H9 (cell line): ENCODE results near the gene CRYBA2. TPM values are rescaled to one million over a fixed set of nuclear protein-coding genes. Genes with fewer than 3 reads are reported as not detected.

Experiments
- DNase-seq: peaks from one replicate; pipeline ENCODE4 v3.0.0-alpha.2; 2017
- H2AFZ ChIP-seq: one replicate; pipeline ENCODE4 v1.6.1; 2013; ENCODE audit warnings: mild to moderate bottlenecking, low read length, control low read depth, moderate library complexity
- H2AK5ac ChIP-seq: 2 replicates; pipeline ENCODE4 v1.6.1; 2013; ENCODE audit warnings: low read length, control low read depth, mixed read lengths; ENCODE audit not compliant: insufficient read length
- H2BK120ac ChIP-seq: one replicate; pipeline ENCODE4 v1.6.1; 2013; ENCODE audit warnings: low read depth, mild to moderate bottlenecking, low read length, control low read depth, inconsistent platforms; ENCODE audit not compliant: poor library complexity, severe bottlenecking
- H2BK12ac ChIP-seq: 2 replicates; pipeline ENCODE4 v1.6.1; 2013; ENCODE audit warnings: low read length, control low read depth, mixed read lengths, low read depth; ENCODE audit not compliant: insufficient read length
- H2BK15ac ChIP-seq: 2 replicates; pipeline ENCODE4 v1.6.1; 2013; ENCODE audit warnings: low read depth, low read length, control low read depth
- H2BK20ac ChIP-seq: one replicate; pipeline ENCODE4 v1.6.1; 2013; ENCODE audit warnings: low read depth, mild to moderate bottlenecking, low read length, control low read depth, inconsistent platforms; ENCODE audit not compliant: poor library complexity, severe bottlenecking
- H2BK5ac ChIP-seq: 2 replicates; pipeline ENCODE4 v1.6.1; 2013; ENCODE audit warnings: low read length, control low read depth, mixed read lengths; ENCODE audit not compliant: insufficient read length
- H3K14ac ChIP-seq: 2 replicates; pipeline ENCODE4 v1.6.1; 2013; ENCODE audit warnings: low read length, control low read depth; ENCODE audit not compliant: insufficient read depth
- H3K18ac ChIP-seq: 2 replicates; pipeline ENCODE4 v1.6.1; 2013; ENCODE audit warnings: low read depth, mild to moderate bottlenecking, mixed read lengths, low read length, control low read depth; ENCODE audit not compliant: insufficient read length
- H3K23ac ChIP-seq: 2 replicates; pipeline ENCODE4 v1.6.1; 2013; ENCODE audit warnings: low read length, control low read depth, mixed read lengths, low read depth; ENCODE audit not compliant: insufficient read length
- H3K23me2 ChIP-seq: 2 replicates; pipeline ENCODE4 v1.6.1; 2013; ENCODE audit warnings: low read depth, mild to moderate bottlenecking, mixed read lengths, low read length, control low read depth; ENCODE audit not compliant: insufficient read length, poor library complexity, severe bottlenecking
- H3K27ac ChIP-seq: 2 replicates; pipeline ENCODE4 v1.5.1; 2013; ENCODE audit warnings: low read length, control low read depth, mixed read lengths, low read depth; ENCODE audit not compliant: insufficient read length
- H3K27me3 ChIP-seq: 2 replicates; pipeline ENCODE4 v1.6.1; 2013; ENCODE audit warnings: low read length, control low read depth, inconsistent platforms; ENCODE audit not compliant: insufficient read depth
- H3K4ac ChIP-seq: 2 replicates; pipeline ENCODE4 v1.6.1; 2013; ENCODE audit warnings: low read depth, mild to moderate bottlenecking, control low read depth, inconsistent platforms, low read length, moderate library complexity
- H3K4me1 ChIP-seq: 2 replicates; pipeline ENCODE4 v1.6.1; 2013; ENCODE audit warnings: low read length, control low read depth, inconsistent platforms; ENCODE audit not compliant: insufficient read depth
- H3K4me2 ChIP-seq: 2 replicates; pipeline ENCODE4 v1.6.1; 2013; ENCODE audit warnings: low read length, control low read depth, mixed read lengths; ENCODE audit not compliant: insufficient read length, insufficient read depth
- H3K56ac ChIP-seq: 2 replicates; pipeline ENCODE4 v1.6.1; 2013; ENCODE audit warnings: low read depth, mild to moderate bottlenecking, mixed read lengths, low read length, control low read depth; ENCODE audit not compliant: insufficient read length
- H3K79me1 ChIP-seq: 2 replicates; pipeline ENCODE4 v1.6.1; 2013; ENCODE audit warnings: low read depth, mild to moderate bottlenecking, moderate library complexity, low read length, control low read depth, inconsistent platforms; ENCODE audit not compliant: insufficient read depth, poor library complexity, severe bottlenecking
- H3K79me2 ChIP-seq: 2 replicates; pipeline ENCODE4 v1.6.1; 2013; ENCODE audit warnings: low read length, control low read depth, inconsistent platforms; ENCODE audit not compliant: insufficient read depth
- H3K9ac ChIP-seq: 2 replicates; pipeline ENCODE4 v1.6.1; 2013; ENCODE audit warnings: low read length, control low read depth, mixed read lengths; ENCODE audit not compliant: insufficient read length; ENCODE audit errors: extremely low read depth
- H3K9me3 ChIP-seq: one replicate; pipeline ENCODE4 v1.6.1; 2013; ENCODE audit warnings: low read depth, low read length, inconsistent platforms; ENCODE audit not compliant: control insufficient read depth
- H3T11ph ChIP-seq: one replicate; pipeline ENCODE4 v1.6.1; 2013; ENCODE audit warnings: mild to moderate bottlenecking, low read length, control low read depth, inconsistent platforms
- H4K20me1 ChIP-seq: one replicate; pipeline ENCODE4 v1.6.1; 2013; ENCODE audit not compliant: control insufficient read depth, insufficient read length, insufficient read depth
- H4K5ac ChIP-seq: 2 replicates; pipeline ENCODE4 v1.6.1; 2013; ENCODE audit warnings: low read depth, mild to moderate bottlenecking, mixed read lengths, low read length, control low read depth; ENCODE audit not compliant: insufficient read length
- H4K8ac ChIP-seq: replicated peaks from 2 replicates; pipeline ENCODE4 v1.6.1; 2013; ENCODE audit warnings: low read length, control low read depth, mixed read lengths, low read depth; ENCODE audit not compliant: insufficient read length
- H4K91ac ChIP-seq: 2 replicates; pipeline ENCODE4 v1.6.1; 2013; ENCODE audit warnings: low read depth, mild to moderate bottlenecking, moderate library complexity, mixed read lengths, low read length, control low read depth; ENCODE audit not compliant: insufficient read length
- H3K27ac Mint-ChIP-seq, 3 experiments: 2 replicates in 2 of 3; 3 replicates in 1 of 3; pipeline ENCODE4 v1.8.0; 2020 to 2021; ENCODE audit warnings: mixed read lengths in 3 of 3, mild to moderate bottlenecking in 1 of 3, moderate library complexity in 1 of 3
- H3K27me3 Mint-ChIP-seq: 2 replicates; pipeline ENCODE4 v1.8.0; 2021; ENCODE audit warnings: low read depth, mild to moderate bottlenecking, moderate library complexity, mixed read lengths
- H3K36me3 Mint-ChIP-seq, 3 experiments: 2 replicates in 2 of 3; 3 replicates in 1 of 3; pipeline ENCODE4 v1.8.0; 2020 to 2021; ENCODE audit warnings: low read depth in 3 of 3, mixed read lengths in 3 of 3; ENCODE audit not compliant: insufficient read depth in 1 of 3
- H3K4me1 Mint-ChIP-seq, 2 experiments: 2 replicates each; pipeline ENCODE4 v1.8.0; 2020; ENCODE audit warnings: mixed read lengths in 2 of 2
- H3K4me3 Mint-ChIP-seq, 2 experiments: 2 replicates in 1 of 2; 3 replicates in 1 of 2; pipeline ENCODE4 v1.8.0; 2020 to 2021; ENCODE audit warnings: mild to moderate bottlenecking in 2 of 2, mixed read lengths in 2 of 2, moderate library complexity in 1 of 2
- H3K9me3 Mint-ChIP-seq, 2 experiments: 2 replicates in 1 of 2; 3 replicates in 1 of 2; pipeline ENCODE4 v1.8.0; 2020; ENCODE audit warnings: mild to moderate bottlenecking in 2 of 2, mixed read lengths in 2 of 2, moderate library complexity in 1 of 2
- CTCF ChIP-seq: fragments of 200-600 bp; sonication (generic); conservative IDR thresholded peaks from 3 replicates; pipeline ENCODE4 v1.8.0; 2021; ENCODE audit warnings: antibody characterized with exemption, mild to moderate bottlenecking
- WGBS: extraction: QIAGEN DNeasy Blood & Tissue Kit; methylation state at CpG from one replicate; pipeline ENCODE4 v1.1.7; 2013; ENCODE audit warnings: missing lambda C conversion rate, low lambda C conversion rate, mixed read lengths; ENCODE audit not compliant: insufficient read length; ENCODE audit errors: extremely low coverage; 5-methylcytosine and 5-hydroxymethylcytosine counted together
- total RNA-seq: library from RNA; stranded (reverse); gene quantifications from 2 replicates; pipeline ENCODE4 v1.2.1, GENCODE V29; 2021

The CRYBA2 gene
- total RNA-seq, 1 experiment from 2014 or later: not detected

- Histone ChIP-seq H3K4me2 (no peak overlapping the region), H4K20me1 (no peaks in the 10 kb centered on the region), H3K27ac (no peak overlapping the region), H3K56ac (no peak overlapping the region), H3K79me1 (no peaks in the 10 kb centered on the region), H2BK20ac (no peak overlapping the region), H3K9ac (no peak overlapping the region), H3K27me3 (no peaks in the 10 kb centered on the region), H4K5ac (no peak overlapping the region), H2BK120ac (no peak overlapping the region), H2AFZ (no peak overlapping the region), H3K23ac (no peak overlapping the region), H4K91ac (no peak overlapping the region), H3K9me3 (no peaks in the 10 kb centered on the region), H3T11ph (no peak overlapping the region), H3K4me1 (no peaks in the 10 kb centered on the region; the same call in 1 of the 2 replicates), H4K8ac (no peak overlapping the region), H3K79me2 (no peaks in the 10 kb centered on the region), H3K4ac (no peak overlapping the region), H2BK12ac (no peak overlapping the region), H3K18ac (no peak overlapping the region), H3K14ac (no peak overlapping the region), H3K23me2 (no peaks in the 10 kb centered on the region), H2AK5ac (no peak overlapping the region), H2BK5ac (no peak overlapping the region), H2BK15ac (no peak overlapping the region)
- Mint-ChIP-seq H3K9me3 (peaks cover 0 to 1% of the 10 kb centered on the region in 2 experiments; a peak in 1 of 5 replicates), H3K4me1 (no peaks in the 10 kb centered on the region), H3K27ac (no peak overlapping the region), H3K4me3 (no peak overlapping the region), H3K36me3 (no peaks in the 10 kb centered on the region), H3K27me3 (peaks cover 42% of the 10 kb centered on the region)
- no peak for TF ChIP-seq CTCF
- WGBS: no CpG with 5 or more reads among the region's 1 CpG
- no peak for DNase-seq
These were observed 46.6 kb downstream of the CRYBA2 start for GRCh38 chr2:218946621-218947020.
